ENCODE results near the gene BMPR1A. TPM values are rescaled to one million over a fixed set of nuclear protein-coding genes. Genes with fewer than 3 reads are reported as not detected.

BMPR1A gene
- total RNA-seq, 1 donor from 2014 or later, result 11.8 TPM

DNA sequence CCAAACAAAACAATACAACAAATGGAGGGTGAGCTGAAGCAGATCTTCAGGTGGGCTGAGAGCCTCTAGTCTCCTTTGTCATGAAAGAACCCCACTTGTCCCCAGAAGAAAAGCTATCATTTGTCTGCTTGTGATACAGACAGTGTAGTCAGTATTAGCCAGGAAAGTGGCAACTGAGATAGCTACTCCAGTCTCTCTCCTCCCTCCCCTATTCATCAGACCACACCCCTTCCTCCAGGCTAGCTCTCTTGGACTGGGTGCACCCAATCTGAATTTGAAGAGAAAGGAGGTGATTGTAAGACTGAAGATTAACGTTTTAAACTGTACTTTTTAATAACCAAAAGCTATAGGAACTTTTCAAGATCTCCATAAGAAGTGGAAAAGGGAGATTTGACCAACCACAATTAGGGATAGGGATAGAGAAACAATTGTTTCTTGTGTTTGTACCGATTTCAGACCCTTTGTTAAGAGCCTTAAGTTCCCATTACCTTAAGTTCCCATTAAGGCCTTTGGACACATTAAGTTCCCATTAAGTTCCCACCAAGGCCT lies 14.1 kb downstream of the BMPR1A start:
- H3K4me3 Mint-ChIP-seq, result no peak overlapping the region
- no peaks in the 10 kb centered on the region for H3K9me3 Mint-ChIP-seq
- H3K36me3 Mint-ChIP-seq (ENCODE audit: low read depth), result no peaks in the 10 kb centered on the region
- no peaks in the 10 kb centered on the region for H3K4me1 Mint-ChIP-seq
- no peak overlapping the region for H3K27ac Mint-ChIP-seq
- ATAC-seq (ENCODE audit: low read depth) (no peak), DNase-seq (no peak)
- H3K27me3 Mint-ChIP-seq, result peaks cover 5% of the 10 kb centered on the region
- CTCF ChIA-PET, result no interaction called here
- TF ChIP-seq CTCF (IDR thresholded peaks at IDR 0.05), result no peak
- POLR2A ChIA-PET, result interaction anchor here (1.1 kb wide), 1 partner anchor 12 kb away, joined by 7 read pairs; no protein-coding TSS in a partner anchor
- intact Hi-C loops (cut with micrococcal nuclease), result no loop called here

DNA sequence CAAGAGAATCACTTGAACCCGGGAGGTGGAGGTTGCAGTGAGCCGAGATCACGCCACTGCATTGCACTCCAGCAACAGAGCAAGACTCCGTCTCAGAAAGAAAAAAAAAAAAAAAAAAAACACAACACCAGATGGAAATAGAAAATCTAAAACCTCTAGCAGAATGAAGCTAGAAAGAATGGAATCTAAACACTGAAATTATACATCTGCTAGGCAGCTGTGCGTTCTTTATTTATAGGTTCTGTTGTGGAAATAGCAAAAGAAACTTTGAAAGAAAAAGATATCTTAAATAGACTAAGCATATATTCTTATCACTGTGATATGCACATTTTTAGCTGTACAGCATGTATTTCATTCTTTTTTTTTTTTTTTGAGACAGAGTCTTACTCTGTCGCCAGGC lies 17.1 kb downstream of the BMPR1A start:
- intact Hi-C loops (cut with micrococcal nuclease), result no loop called here
- H3K4me3 Mint-ChIP-seq, result no peak overlapping the region
- DNase-seq, result no peak
- H3K9me3 Mint-ChIP-seq, result no peaks in the 10 kb centered on the region
- no peak for ATAC-seq (ENCODE audit: low read depth)
- ChIA-PET CTCF (no interaction called here), POLR2A (no interaction called here)
- H3K27me3 Mint-ChIP-seq, result no peaks in the 10 kb centered on the region
- no peak for TF ChIP-seq CTCF (IDR thresholded peaks at IDR 0.05)
- H3K4me1 Mint-ChIP-seq, result no peaks in the 10 kb centered on the region
- no peak overlapping the region for H3K27ac Mint-ChIP-seq
- H3K36me3 Mint-ChIP-seq (ENCODE audit: low read depth), result no peaks in the 10 kb centered on the region

GRCh38 chr10:86775056-86775869 lies 18.8 kb downstream of the BMPR1A start:
- TF ChIP-seq CTCF (IDR thresholded peaks at IDR 0.05), result no peak
- intact Hi-C loops (cut with micrococcal nuclease), result no loop called here
- Mint-ChIP-seq H3K4me3 (no peak overlapping the region), H3K27ac (no peak overlapping the region), H3K27me3 (no peaks in the 10 kb centered on the region), H3K36me3 (ENCODE audit: low read depth) (no peaks in the 10 kb centered on the region), H3K9me3 (peaks cover 2% of the 10 kb centered on the region), H3K4me1 (peaks cover 2% of the 10 kb centered on the region)
- DNase-seq (no peak), ATAC-seq (ENCODE audit: low read depth) (no peak)
- ChIA-PET CTCF (no interaction called here), POLR2A (no interaction called here)

DNA sequence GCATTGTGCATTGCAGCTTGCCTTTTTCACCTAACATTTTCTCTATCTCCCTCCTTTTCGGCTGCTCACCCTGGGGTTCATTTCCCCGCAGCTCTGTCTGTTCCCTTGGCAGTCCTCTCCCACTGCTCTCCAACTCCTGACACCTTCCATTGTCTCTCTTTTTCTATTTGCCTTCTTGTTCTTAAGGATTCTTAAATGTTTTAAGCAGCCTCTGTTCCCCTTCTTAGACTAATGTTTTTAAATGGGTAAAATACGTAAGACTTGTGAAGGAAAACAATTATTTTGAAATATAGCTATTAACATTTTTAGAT lies 19.4 kb downstream of the BMPR1A start:
- no peaks in the 10 kb centered on the region for H3K27me3 Mint-ChIP-seq
- no peak overlapping the region for H3K27ac Mint-ChIP-seq
- H3K9me3 Mint-ChIP-seq, result peaks cover 2% of the 10 kb centered on the region
- H3K4me3 Mint-ChIP-seq, result no peak overlapping the region
- DNase-seq, result no peak
- ChIA-PET CTCF (no interaction called here), POLR2A (no interaction called here)
- H3K36me3 Mint-ChIP-seq (ENCODE audit: low read depth), result no peaks in the 10 kb centered on the region
- intact Hi-C loops (cut with micrococcal nuclease), result no loop called here
- ATAC-seq (ENCODE audit: low read depth), result no peak
- H3K4me1 Mint-ChIP-seq, result peaks cover 2% of the 10 kb centered on the region
- no peak for TF ChIP-seq CTCF (IDR thresholded peaks at IDR 0.05)

DNA sequence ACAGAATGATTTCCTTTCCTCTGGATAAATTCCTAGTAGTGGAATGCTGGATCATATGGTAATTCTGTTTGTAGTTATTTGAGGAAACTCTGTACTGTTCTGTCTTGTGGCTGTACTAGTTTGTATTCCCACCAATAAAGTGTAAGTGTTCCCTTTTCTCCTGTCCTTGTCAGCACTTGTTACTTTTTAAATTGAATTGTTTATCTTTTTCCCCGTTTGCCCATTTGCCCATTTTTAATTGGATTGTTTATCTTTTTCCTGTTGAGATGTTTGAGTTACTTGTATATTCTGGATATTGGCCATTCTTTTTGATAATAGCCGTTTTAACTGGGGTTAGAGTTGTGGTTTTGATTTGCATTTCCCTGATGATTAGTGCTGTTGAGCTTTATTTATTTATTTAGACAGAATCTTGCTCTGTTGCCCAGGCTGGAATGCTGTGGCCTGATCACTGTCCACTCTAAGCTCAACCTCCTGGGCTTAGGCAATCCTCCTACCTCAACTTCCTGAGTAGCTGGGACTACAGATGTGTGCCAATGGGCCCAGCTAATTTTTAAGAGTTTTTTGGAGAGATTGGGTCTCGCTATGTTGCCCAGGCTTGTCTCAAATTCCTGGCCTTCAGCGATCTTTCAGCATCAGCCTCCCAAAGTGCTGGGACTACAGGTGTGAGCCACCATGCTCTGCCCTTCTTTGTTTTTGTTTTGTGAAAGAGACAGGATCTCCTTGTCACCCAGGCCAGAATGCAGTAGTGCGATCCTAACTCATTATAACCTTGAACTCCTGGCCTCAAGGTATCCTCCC lies 23.0 kb downstream of the BMPR1A start:
- H3K9me3 Mint-ChIP-seq, result peaks cover 2% of the 10 kb centered on the region
- intact Hi-C loops (cut with micrococcal nuclease), result no loop called here
- H3K36me3 Mint-ChIP-seq (ENCODE audit: low read depth), result no peaks in the 10 kb centered on the region
- TF ChIP-seq CTCF (IDR thresholded peaks at IDR 0.05), result no peak
- no peak for DNase-seq
- peaks cover 7% of the 10 kb centered on the region for H3K4me1 Mint-ChIP-seq
- ChIA-PET POLR2A (no interaction called here), CTCF (no interaction called here)
- ATAC-seq (ENCODE audit: low read depth), result no peak
- H3K27ac Mint-ChIP-seq, result no peak overlapping the region
- no peaks in the 10 kb centered on the region for H3K27me3 Mint-ChIP-seq
- no peak overlapping the region for H3K4me3 Mint-ChIP-seq

All from activated B cell treated with CpG ODN at 0.5 μM for 24 hours (primary cell).